ENCODE results near the gene STIM1. TPM values are rescaled to one million over a fixed set of nuclear protein-coding genes. Genes with fewer than 3 reads are reported as not detected.

STIM1 gene
- total and polyA plus RNA-seq, 10 of the 15 experiments (the other 5 are each of a cell fraction or from before 2014, with no cell fraction given) = 8.6 to 57.7 (median 29.3) TPM

GRCh38 chr11:3826721-3827120, 28.7 kb upstream of the STIM1 start:
- ChIA-PET SMC1A (ENCODE audit: uncharacterized antibody, unreplicated experiment) (interaction anchor here (1.3 kb wide), 2 partner anchors 11 to 15 kb away, joined by 5 to 6 read pairs; partner anchors contain the start of gene RHOG), RAD21 (ENCODE audit: unreplicated experiment) (interaction anchor here (2.4 to 3.0 kb wide), 2 partner anchors 10 to 14 kb away, joined by 21 to 24 read pairs; partner anchors contain the start of gene RHOG), POLR2A (interaction anchor here (0.8 to 1.1 kb wide), 3 partner anchors 11 to 31 kb away, joined by 3 read pairs; no protein-coding TSS in a partner anchor), CTCF (interaction anchor here (1.6 to 3.3 kb wide), 4 partner anchors 10 to 246 kb away, joined by 4 to 35 read pairs (median 17); no protein-coding TSS in a partner anchor)
- FAIRE-seq = no peak
- no peak for ATAC-seq
- no peaks in the 10 kb centered on the region for H3K9me3 ChIP-seq (replicated peaks; ENCODE audit: control insufficient read depth, insufficient read depth, low read length)
- no peak overlapping the region for H3K4me3 ChIP-seq
- peaks cover 22 to 35% of the 10 kb centered on the region in 2 experiments for H3K36me3 ChIP-seq (ENCODE audit: control insufficient read depth in 2 of 2, insufficient read depth in 2 of 2, low read length in 1 of 2)
- no peak for DNase-seq (ENCODE audit: low read depth, low spot score)
- H3K79me2 ChIP-seq (ENCODE audit: control insufficient read depth, insufficient read depth, low read length) = peaks cover 20% of the 10 kb centered on the region
- intact Hi-C loops (cut with micrococcal nuclease; ENCODE audit: unreplicated experiment) = no loop called here
- BruUV-seq (replicated peaks) = no TSS peak
- WGBS (ENCODE audit: insufficient coverage, insufficient replicate concordance, low lambda C conversion rate, missing lambda C conversion rate) = 96% methylated on average over 3 of the region's 3 CpGs
- peaks cover 10% of the 10 kb centered on the region for H3K4me1 ChIP-seq (ENCODE audit: control insufficient read depth, insufficient read depth, low read length)
- no peak overlapping the region for H3K9ac ChIP-seq (ENCODE audit: control insufficient read depth, insufficient read depth, low read length)
- H3K27ac ChIP-seq (ENCODE audit: control insufficient read depth, insufficient read depth) = no peak overlapping the region
- H4K20me1 ChIP-seq (ENCODE audit: control insufficient read depth, insufficient read depth) = no peaks in the 10 kb centered on the region; the same call in none of the 2 replicates
- in situ Hi-C loops (cut with MboI) = loop anchor here (25.0 kb wide), 1 partner anchor 561 kb away; the partner anchor contains the start of gene TRIM21
- no peak overlapping the region for H2AFZ ChIP-seq (ENCODE audit: control insufficient read depth, low read depth, low read length)
- no peaks in the 10 kb centered on the region for H3K27me3 ChIP-seq (replicated peaks in 1 of 2; ENCODE audit: control insufficient read depth in 2 of 2, insufficient read depth in 2 of 2, low read length in 1 of 2)
- H3K4me2 ChIP-seq (ENCODE audit: control insufficient read depth, insufficient read depth) = no peak overlapping the region
- TF ChIP-seq MXI1 (IDR thresholded peaks at IDR 0.05; ENCODE audit: low read depth, low read length) (no peak), ATF3 (IDR thresholded peaks at IDR 0.05; ENCODE audit: borderline replicate concordance, extremely low read depth, low read depth, low read length) (no peak), ETV6 (conservative IDR thresholded peaks at IDR 0.05 in 1 of 2, IDR thresholded peaks at IDR 0.05 in 1 of 2; ENCODE audit: borderline replicate concordance in 1 of 2, low read depth in 1 of 2) (no peak), FOXM1 (IDR thresholded peaks at IDR 0.05; ENCODE audit: low read depth, low read length) (no peak), CHD4 (IDR thresholded peaks at IDR 0.05) (no peak), SPI1 (IDR thresholded peaks at IDR 0.05; ENCODE audit: borderline replicate concordance, insufficient read depth, low read depth, low read length) (no peak), IRF3 (IDR thresholded peaks at IDR 0.05) (no peak), SMC3 (IDR thresholded peaks at IDR 0.05; ENCODE audit: borderline replicate concordance, low read length) (no peak), ZSCAN29 (IDR thresholded peaks at IDR 0.05) (no peak), STAT3 (IDR thresholded peaks at IDR 0.05; ENCODE audit: low read depth, low read length) (no peak), CTCF (IDR thresholded peaks at IDR 0.05 in 2 of 3, conservative IDR thresholded peaks at IDR 0.05 in 1 of 3; ENCODE audit: control insufficient read depth in 2 of 3, extremely low read depth in 1 of 3, insufficient read depth in 1 of 3, low read depth in 3 of 3, low read length in 3 of 3) (no peak), EZH2 (IDR thresholded peaks at IDR 0.05; ENCODE audit: borderline replicate concordance, control insufficient read depth, low read depth, low read length) (no peak), GABPA (IDR thresholded peaks at IDR 0.05; ENCODE audit: low read depth) (no peak), NR2C1 (IDR thresholded peaks at IDR 0.05) (no peak)
- TF ChIP-seq, protein P1, sequence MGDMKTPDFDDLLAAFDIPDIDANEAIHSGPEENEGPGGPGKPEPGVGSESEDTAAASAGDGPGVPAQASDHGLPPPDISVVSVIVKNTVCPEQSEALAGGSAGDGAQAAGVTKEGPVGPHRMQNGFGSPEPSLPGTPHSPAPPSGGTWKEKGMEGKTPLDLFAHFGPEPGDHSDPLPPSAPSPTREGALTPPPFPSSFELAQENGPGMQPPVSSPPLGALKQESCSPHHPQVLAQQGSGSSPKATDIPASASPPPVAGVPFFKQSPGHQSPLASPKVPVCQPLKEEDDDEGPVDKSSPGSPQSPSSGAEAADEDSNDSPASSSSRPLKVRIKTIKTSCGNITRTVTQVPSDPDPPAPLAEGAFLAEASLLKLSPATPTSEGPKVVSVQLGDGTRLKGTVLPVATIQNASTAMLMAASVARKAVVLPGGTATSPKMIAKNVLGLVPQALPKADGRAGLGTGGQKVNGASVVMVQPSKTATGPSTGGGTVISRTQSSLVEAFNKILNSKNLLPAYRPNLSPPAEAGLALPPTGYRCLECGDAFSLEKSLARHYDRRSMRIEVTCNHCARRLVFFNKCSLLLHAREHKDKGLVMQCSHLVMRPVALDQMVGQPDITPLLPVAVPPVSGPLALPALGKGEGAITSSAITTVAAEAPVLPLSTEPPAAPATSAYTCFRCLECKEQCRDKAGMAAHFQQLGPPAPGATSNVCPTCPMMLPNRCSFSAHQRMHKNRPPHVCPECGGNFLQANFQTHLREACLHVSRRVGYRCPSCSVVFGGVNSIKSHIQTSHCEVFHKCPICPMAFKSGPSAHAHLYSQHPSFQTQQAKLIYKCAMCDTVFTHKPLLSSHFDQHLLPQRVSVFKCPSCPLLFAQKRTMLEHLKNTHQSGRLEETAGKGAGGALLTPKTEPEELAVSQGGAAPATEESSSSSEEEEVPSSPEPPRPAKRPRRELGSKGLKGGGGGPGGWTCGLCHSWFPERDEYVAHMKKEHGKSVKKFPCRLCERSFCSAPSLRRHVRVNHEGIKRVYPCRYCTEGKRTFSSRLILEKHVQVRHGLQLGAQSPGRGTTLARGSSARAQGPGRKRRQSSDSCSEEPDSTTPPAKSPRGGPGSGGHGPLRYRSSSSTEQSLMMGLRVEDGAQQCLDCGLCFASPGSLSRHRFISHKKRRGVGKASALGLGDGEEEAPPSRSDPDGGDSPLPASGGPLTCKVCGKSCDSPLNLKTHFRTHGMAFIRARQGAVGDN (IDR thresholded peaks at IDR 0.05) = no peak

All from GM12878 (cell line).